GM23248 (cell line): Measurements from ENCODE around the gene HSPA1B. TPM values are rescaled to one million over a fixed set of nuclear protein-coding genes. Genes with fewer than 3 reads are reported as not detected.

ENCODE experiments used
- DNase-seq: peaks from one replicate; pipeline ENCODE4 v3.0.0-alpha.2; 2015
- H2AFZ ChIP-seq: fragments of 200-600 bp; sonication (generic); 2 replicates; pipeline ENCODE4 v1.6.1; 2016; ENCODE audit warnings: antibody characterized with exemption
- H3F3A ChIP-seq: fragments of 200-600 bp; sonication (generic); 2 replicates; pipeline ENCODE4 v1.6.1; 2016; ENCODE audit warnings: mild to moderate bottlenecking, antibody characterized with exemption, mixed run types; ENCODE audit not compliant: insufficient read depth
- H3K27ac ChIP-seq: fragments of 200-600 bp; sonication (generic); 2 replicates; pipeline ENCODE4 v1.5.1; 2016; ENCODE audit warnings: mild to moderate bottlenecking
- H3K27me3 ChIP-seq: fragments of 200-600 bp; sonication (generic); replicated peaks from 2 replicates; pipeline ENCODE4 v1.6.1; 2016; ENCODE audit warnings: mild to moderate bottlenecking; ENCODE audit not compliant: insufficient read depth
- H3K36me3 ChIP-seq: fragments of 200-600 bp; sonication (generic); 2 replicates; pipeline ENCODE4 v1.6.1; 2016; ENCODE audit warnings: low read depth, mild to moderate bottlenecking
- H3K4me1 ChIP-seq: fragments of 200-600 bp; sonication (generic); 2 replicates; pipeline ENCODE4 v1.6.1; 2016; ENCODE audit warnings: mild to moderate bottlenecking; ENCODE audit not compliant: insufficient read depth
- H3K4me2 ChIP-seq: fragments of 200-600 bp; sonication (generic); one replicate; pipeline ENCODE4 v1.6.1; 2016; ENCODE audit warnings: mild to moderate bottlenecking; ENCODE audit not compliant: unreplicated experiment
- H3K4me3 ChIP-seq: fragments of 200-600 bp; sonication (generic); 2 replicates; pipeline ENCODE4 v1.5.1; 2016; ENCODE audit warnings: mild to moderate bottlenecking
- H3K79me2 ChIP-seq: fragments of 200-600 bp; sonication (generic); 2 replicates; pipeline ENCODE4 v1.6.1; 2016; ENCODE audit warnings: mild to moderate bottlenecking; ENCODE audit not compliant: insufficient read depth
- H3K9ac ChIP-seq: fragments of 200-600 bp; sonication (generic); 2 replicates; pipeline ENCODE4 v1.6.1; 2016; ENCODE audit warnings: mild to moderate bottlenecking
- H3K9me2 ChIP-seq: fragments of 200-600 bp; sonication (generic); 2 replicates; pipeline ENCODE4 v1.6.1; 2016; ENCODE audit warnings: mixed run types, mild to moderate bottlenecking, moderate library complexity; ENCODE audit not compliant: insufficient read depth
- H3K9me3 ChIP-seq: fragments of 200-600 bp; sonication (generic); one replicate; pipeline ENCODE4 v1.6.1; 2017; ENCODE audit warnings: low read depth
- H4K20me1 ChIP-seq: fragments of 200-600 bp; sonication (generic); 2 replicates; pipeline ENCODE4 v1.6.0; 2016; ENCODE audit not compliant: insufficient read depth
- EZH2 ChIP-seq: fragments of 200-600 bp; sonication (generic); IDR thresholded peaks from 2 replicates; pipeline ENCODE4 v1.6.1; 2018; ENCODE audit warnings: antibody characterized with exemption, mild to moderate bottlenecking; ENCODE audit not compliant: insufficient read depth, poor library complexity, severe bottlenecking
- EZH2phosphoT487 ChIP-seq: fragments of 200-600 bp; sonication (generic); IDR thresholded peaks from 2 replicates; pipeline ENCODE4 v1.6.1; 2018; ENCODE audit warnings: antibody characterized with exemption, moderate library complexity, mild to moderate bottlenecking, low read depth; ENCODE audit not compliant: insufficient read depth
- WGBS, 2 experiments: methylation state at CpG; one replicate each; pipeline ENCODE4 v1.1.6; 2015 to 2017; ENCODE audit warnings: low lambda C conversion rate in 2 of 2, low coverage in 1 of 2; ENCODE audit errors: missing lambda C conversion rate in 2 of 2; 5-methylcytosine and 5-hydroxymethylcytosine counted together
- in situ Hi-C: fragments of 300-500 bp; cut with MboI; formaldehyde crosslinking; loops from 2 replicates; pipeline ENCODE4 v1.15.0; 2020
- polyA plus RNA-seq: library from polyadenylated mRNA; unstranded; fragments of >200 nt; fragmentation: Nextera tagmentation; extraction: Ambion mirVana; gene quantifications from 2 replicates; pipeline ENCODE4 v1.2.1, GENCODE V29; 2016
- total RNA-seq: library from RNA; depleted of rRNA; stranded (reverse); fragments of >200 nt; shearing (Covaris generic); gene quantifications from 2 replicates; pipeline ENCODE4 v1.2.3, GENCODE V29; 2014

The HSPA1B gene
- total and polyA plus RNA-seq, 2 experiments from 2014 or later, result 61.3 to 104 TPM

DNA sequence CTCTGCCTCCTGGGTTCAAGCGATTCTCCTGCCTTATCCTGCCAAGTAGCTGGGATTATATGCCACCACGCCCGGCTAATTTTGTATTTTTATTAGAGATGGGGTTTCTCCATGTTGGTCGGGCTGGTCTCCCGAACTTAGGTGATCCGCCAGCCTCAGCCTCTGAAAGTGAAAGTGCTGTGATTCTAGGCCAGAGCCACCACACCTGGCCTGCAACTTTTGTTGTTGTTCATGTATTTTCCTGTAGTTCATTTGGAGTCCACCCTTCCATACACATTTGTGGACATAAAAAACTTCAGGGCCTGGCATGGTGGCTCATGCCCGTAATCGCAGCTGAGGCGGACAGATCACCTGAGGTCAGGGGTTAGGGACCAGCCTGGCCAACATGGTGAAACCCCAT is 14.5 kb downstream of the HSPA1B start:
- no peak overlapping the region for H3K4me3 ChIP-seq
- no peaks in the 10 kb centered on the region for H3K27me3 ChIP-seq
- no peak overlapping the region for H3K9ac ChIP-seq
- peaks cover 48% of the 10 kb centered on the region for H3F3A ChIP-seq
- H3K36me3 ChIP-seq, result peaks cover 40% of the 10 kb centered on the region
- no peak overlapping the region for H3K27ac ChIP-seq
- no peaks in the 10 kb centered on the region for H3K9me2 ChIP-seq
- H2AFZ ChIP-seq, result no peak overlapping the region
- in situ Hi-C loops, result no loop called here
- TF ChIP-seq EZH2 (no peak), EZH2phosphoT487 (no peak)
- 99 to 100% methylated on average over 9 of the region's 9 CpGs for WGBS, 2 experiments
- no peak for DNase-seq
- H3K79me2 ChIP-seq, result peaks cover 26% of the 10 kb centered on the region
- peaks cover 10% of the 10 kb centered on the region for H4K20me1 ChIP-seq
- no peak overlapping the region for H3K4me2 ChIP-seq
- H3K4me1 ChIP-seq, result peaks cover 14% of the 10 kb centered on the region; the same call in 1 of the 2 replicates
- H3K9me3 ChIP-seq, result no peaks in the 10 kb centered on the region

DNA sequence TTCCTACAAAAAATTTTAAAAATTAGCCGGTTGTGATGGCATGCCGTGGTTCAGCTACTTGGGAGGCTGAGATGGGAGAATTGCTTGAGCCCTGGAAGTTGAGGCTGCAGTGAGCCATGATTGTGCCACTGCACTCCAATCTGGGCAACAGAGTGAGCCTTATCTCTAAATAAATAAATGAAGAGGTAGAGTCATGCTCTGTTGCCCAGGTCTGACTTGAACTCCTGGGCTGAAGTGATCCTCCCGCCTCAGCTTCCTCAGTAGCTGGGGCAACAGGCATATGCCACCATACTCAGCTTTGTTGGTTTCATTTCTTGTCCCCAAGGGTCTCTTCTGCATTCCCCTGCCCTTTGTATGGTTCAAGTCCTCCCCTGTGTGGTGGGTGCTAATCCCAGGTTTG is 17.0 kb downstream of the HSPA1B start:
- H3K4me1 ChIP-seq, result no peaks in the 10 kb centered on the region
- no peak overlapping the region for H2AFZ ChIP-seq
- no peaks in the 10 kb centered on the region for H3K27me3 ChIP-seq
- peaks cover 17% of the 10 kb centered on the region for H3K36me3 ChIP-seq
- no peak for DNase-seq
- peaks cover 23% of the 10 kb centered on the region for H3F3A ChIP-seq
- H3K9ac ChIP-seq, result no peak overlapping the region
- 100% methylated on average over 3 of the region's 3 CpGs for whole genome bisulfite sequencing, 2 experiments
- H3K27ac ChIP-seq, result no peak overlapping the region
- H3K79me2 ChIP-seq, result 0 out of 2 replicates have a peak, but pooled peaks cover 1% of the 10 kb centered on the region
- no peaks in the 10 kb centered on the region; the same call in 1 of the 2 replicates for H4K20me1 ChIP-seq
- no peaks in the 10 kb centered on the region for H3K9me3 ChIP-seq
- H3K9me2 ChIP-seq, result no peaks in the 10 kb centered on the region
- TF ChIP-seq EZH2 (no peak), EZH2phosphoT487 (no peak)
- in situ Hi-C loops, result no loop called here
- no peak overlapping the region for H3K4me2 ChIP-seq
- no peak overlapping the region for H3K4me3 ChIP-seq

DNA sequence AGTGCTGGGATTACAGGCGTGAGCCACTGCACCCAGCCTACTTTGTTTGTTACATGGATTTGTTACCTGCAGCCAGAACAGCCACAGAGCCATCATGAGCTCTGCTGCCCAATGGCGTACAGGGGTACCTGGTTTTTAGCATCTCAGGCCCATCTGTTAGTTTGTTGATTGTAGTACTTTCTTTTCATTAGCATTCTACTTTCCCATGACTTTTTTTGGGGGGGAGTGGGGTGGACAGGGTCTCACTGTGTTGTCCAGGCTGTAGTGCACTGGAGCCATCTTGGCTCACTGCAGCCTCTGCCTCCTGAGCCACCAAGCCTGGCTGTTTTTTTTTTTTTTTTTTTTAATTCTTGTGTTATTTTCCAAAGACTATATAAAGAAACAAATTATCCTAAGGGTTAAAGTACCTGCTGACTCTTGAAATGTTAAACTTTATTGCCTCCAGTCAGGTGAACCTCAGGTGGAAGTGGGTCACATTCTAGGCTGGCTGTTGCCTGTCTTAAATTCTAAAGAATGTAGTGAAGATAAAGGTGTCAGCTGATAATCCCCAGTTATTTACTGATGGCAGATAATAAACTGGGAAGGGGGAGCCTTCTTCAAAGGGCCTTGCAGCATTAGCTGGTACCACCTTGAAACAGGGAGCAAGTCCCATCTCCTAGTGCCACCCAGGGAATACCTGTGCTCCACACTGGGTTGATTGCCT is 19.9 kb downstream of the HSPA1B start:
- H3K4me1 ChIP-seq, result no peaks in the 10 kb centered on the region
- no peak overlapping the region for H3K27ac ChIP-seq
- no peak overlapping the region for H3K4me3 ChIP-seq
- 91 to 100% methylated on average over 2 of the region's 2 CpGs for WGBS, 2 experiments
- DNase-seq, result no peak
- H2AFZ ChIP-seq, result no peak overlapping the region
- no peaks in the 10 kb centered on the region for H3K27me3 ChIP-seq
- no peaks in the 10 kb centered on the region for H3K9me2 ChIP-seq
- H3K36me3 ChIP-seq, result no peaks in the 10 kb centered on the region
- H3K9me3 ChIP-seq, result no peaks in the 10 kb centered on the region
- in situ Hi-C loops, result no loop called here
- no peaks in the 10 kb centered on the region for H3K79me2 ChIP-seq
- TF ChIP-seq EZH2phosphoT487, result no peak
- TF ChIP-seq EZH2, result no peak
- H3K9ac ChIP-seq, result no peak overlapping the region
- no peaks in the 10 kb centered on the region for H4K20me1 ChIP-seq
- no peak overlapping the region for H3K4me2 ChIP-seq
- H3F3A ChIP-seq, result peaks cover 8% of the 10 kb centered on the region; the same call in 1 of the 2 replicates

DNA sequence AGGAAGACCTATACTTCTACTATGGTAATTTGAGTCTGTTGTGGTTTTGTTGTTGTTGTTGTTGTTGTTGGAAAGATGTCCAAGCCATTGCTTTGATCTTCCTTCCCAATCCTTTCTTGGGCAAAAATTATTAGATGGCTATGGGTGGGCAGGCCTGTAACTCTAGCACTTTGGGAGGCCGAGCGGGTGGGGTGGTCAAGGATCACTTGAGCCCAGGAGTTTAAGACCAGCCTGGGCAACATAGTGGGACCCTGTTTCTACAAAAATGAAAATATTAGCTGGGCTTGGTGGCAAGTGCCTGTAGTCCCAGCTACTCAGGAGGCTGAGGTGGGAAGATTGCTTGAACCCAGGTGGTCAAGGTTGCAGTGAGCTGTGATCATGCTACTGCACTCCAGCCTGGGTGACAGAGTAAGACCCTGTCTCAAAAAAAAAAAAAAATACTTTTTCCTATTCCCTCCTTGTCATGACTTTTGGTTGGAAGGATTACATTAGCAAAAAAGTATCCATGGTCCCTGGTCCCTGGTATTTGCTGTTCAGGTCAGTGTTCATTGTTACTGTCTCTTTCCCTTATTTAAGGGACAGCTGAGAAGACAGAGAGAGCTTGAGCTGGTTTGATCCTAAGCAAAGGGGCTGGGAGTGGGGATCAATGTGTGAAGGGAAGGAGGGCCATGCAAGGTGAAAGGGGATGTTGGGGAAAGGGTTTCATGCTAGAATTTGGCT is 23.4 kb downstream of the HSPA1B start:
- Histone ChIP-seq H4K20me1 (no peaks in the 10 kb centered on the region), H3K36me3 (no peaks in the 10 kb centered on the region), H3F3A (peaks cover 8% of the 10 kb centered on the region; the same call in 1 of the 2 replicates), H2AFZ (no peak overlapping the region), H3K4me3 (no peak overlapping the region), H3K4me1 (no peaks in the 10 kb centered on the region), H3K9me3 (no peaks in the 10 kb centered on the region), H3K27me3 (no peaks in the 10 kb centered on the region), H3K9me2 (no peaks in the 10 kb centered on the region), H3K9ac (no peak overlapping the region), H3K4me2 (no peak overlapping the region), H3K79me2 (no peaks in the 10 kb centered on the region), H3K27ac (no peak overlapping the region)
- no peak for DNase-seq
- WGBS, 2 experiments, result 91 to 95% methylated on average over 2 of the region's 2 CpGs
- TF ChIP-seq EZH2, result no peak
- TF ChIP-seq EZH2phosphoT487, result no peak
- in situ Hi-C loops, result no loop called here
